HEK293 (cell line): ENCODE measurements around the gene KCNQ1.
A peak's percentile ranks its signal among the peaks of the same experiment; 100 is the strongest.

ENCODE experiments used
- CTCF ChIA-PET: fragments of 350-600 bp; formaldehyde crosslinking; extraction: SDS; loops from one replicate; lab custom pipeline; 2021; ENCODE audit warnings: antibody characterized with exemption; lab: Yijun Ruan, JAX
- POLR2A ChIA-PET: fragments of 300-600 bp; formaldehyde crosslinking; extraction: SDS; loops from one replicate; lab custom pipeline; 2020; ENCODE audit warnings: antibody characterized with exemption, inconsistent platforms; lab: Yijun Ruan, JAX
- H3K27ac ChIP-seq: fragments of 200-500 bp; sonication (Bioruptor generic); 2 replicates; pipeline ENCODE4 v1.5.1; 2014; ENCODE audit warnings: low read depth, low read length, control low read depth, inconsistent platforms; ENCODE audit errors: extremely low read depth
- H3K36me3 ChIP-seq, 2 experiments: fragments of 200-500 bp in 1 of 2; sonication (Bioruptor generic) in 1 of 2; 1 replicate in 1 of 2; 2 replicates in 1 of 2; pipeline ENCODE4 v1.5.1; 2014 to 2017; ENCODE audit warnings: inconsistent platforms in 2 of 2, low read length in 2 of 2; ENCODE audit not compliant: control insufficient read depth in 2 of 2, insufficient read depth in 1 of 2
- H3K4me1 ChIP-seq: fragments of 200-500 bp; sonication (Bioruptor generic); 2 replicates; pipeline ENCODE4 v1.5.1; 2014; ENCODE audit warnings: mild to moderate bottlenecking, low read length, inconsistent platforms; ENCODE audit not compliant: control insufficient read depth, insufficient read depth
- H3K4me3 ChIP-seq: 2 replicates; pipeline ENCODE4 v1.5.1; 2011; ENCODE audit warnings: low read depth, mild to moderate bottlenecking, control low read depth, low read length, moderate library complexity
- H3K9me3 ChIP-seq: fragments of 200-500 bp; sonication (Bioruptor generic); 2 replicates; pipeline ENCODE4 v1.5.1; 2014; ENCODE audit warnings: low read depth, low read length, inconsistent platforms; ENCODE audit not compliant: control insufficient read depth, insufficient read depth
- BCL6B ChIP-seq: fragments of 450-650 bp; formaldehyde crosslinking; IDR thresholded peaks from 2 replicates; pipeline ENCODE4 v1.5.1; 2017; ENCODE audit warnings: missing biosample characterization, missing genetic modification characterization
- ELK4 ChIP-seq: IDR thresholded peaks from 2 replicates; pipeline ENCODE4 v1.6.1; 2011; ENCODE audit warnings: mild to moderate bottlenecking, low read depth, low read length, borderline replicate concordance
- KLF16 ChIP-seq: fragments of 450-650 bp; formaldehyde crosslinking; IDR thresholded peaks from 2 replicates; pipeline ENCODE4 v1.5.1; 2017; ENCODE audit warnings: missing biosample characterization, missing genetic modification characterization
- ZBTB10 ChIP-seq: fragments of 450-650 bp; formaldehyde crosslinking; IDR thresholded peaks from 2 replicates; pipeline ENCODE4 v1.5.1; 2016; ENCODE audit warnings: missing biosample characterization, missing genetic modification characterization
- ZBTB48 ChIP-seq: fragments of 450-650 bp; formaldehyde crosslinking; IDR thresholded peaks from 2 replicates; pipeline ENCODE4 v1.5.1; 2016; ENCODE audit warnings: missing biosample characterization, missing genetic modification characterization
- ZFP3 ChIP-seq: fragments of 450-650 bp; formaldehyde crosslinking; IDR thresholded peaks from 2 replicates; pipeline ENCODE4 v1.5.1; 2016; ENCODE audit warnings: low read depth, missing biosample characterization, missing genetic modification characterization
- ZIC2 ChIP-seq: fragments of 450-650 bp; formaldehyde crosslinking; IDR thresholded peaks from 2 replicates; pipeline ENCODE4 v1.5.1; 2016; ENCODE audit warnings: missing biosample characterization, missing genetic modification characterization
- ZNF280C ChIP-seq: fragments of 450-650 bp; formaldehyde crosslinking; IDR thresholded peaks from 2 replicates; pipeline ENCODE4 v1.5.1; 2016; ENCODE audit warnings: missing biosample characterization, missing genetic modification characterization
- ZNF37A ChIP-seq: fragments of 450-650 bp; IDR thresholded peaks from 2 replicates; pipeline ENCODE4 v1.5.1; 2018; ENCODE audit warnings: missing biosample characterization, missing genetic modification characterization
- ZNF398 ChIP-seq: fragments of 450-650 bp; formaldehyde crosslinking; IDR thresholded peaks from 2 replicates; pipeline ENCODE4 v1.5.1; 2017; ENCODE audit warnings: missing biosample characterization, missing genetic modification characterization
- ZNF530 ChIP-seq: fragments of 450-650 bp; formaldehyde crosslinking; IDR thresholded peaks from 2 replicates; pipeline ENCODE4 v1.5.1; 2016; ENCODE audit warnings: low read depth, missing biosample characterization, missing genetic modification characterization
- ZNF585B ChIP-seq: fragments of 450-650 bp; formaldehyde crosslinking; IDR thresholded peaks from 2 replicates; pipeline ENCODE4 v1.5.1; 2016; ENCODE audit warnings: missing biosample characterization, missing genetic modification characterization
- ZNF629 ChIP-seq: fragments of 450-650 bp; formaldehyde crosslinking; IDR thresholded peaks from 2 replicates; pipeline ENCODE4 v1.5.1; 2017; ENCODE audit warnings: missing biosample characterization, missing genetic modification characterization
- ZSCAN30 ChIP-seq: fragments of 450-650 bp; IDR thresholded peaks from 2 replicates; pipeline ENCODE4 v1.5.1; 2018; ENCODE audit warnings: missing biosample characterization, mild to moderate bottlenecking, missing genetic modification characterization, moderate library complexity

Gene KCNQ1

GRCh38 chr11:2671748-2672147 is 226.9 kb downstream of the KCNQ1 start:
- Histone ChIP-seq H3K4me1 (no peaks in the 10 kb centered on the region), H3K9me3 (no peaks in the 10 kb centered on the region), H3K4me3 (no peak overlapping the region), H3K27ac (no peak overlapping the region)
- CTCF ChIA-PET: interaction anchor here (0.7 kb wide), 2 partner anchors 124 to 221 kb away, joined by 3 read pairs; no protein-coding TSS in a partner anchor
- TF ChIP-seq ZFP3 (tag by site-specific recombination): no peak
- TF ChIP-seq BCL6B (tag by site-specific recombination): no peak
- no peak for TF ChIP-seq ZNF530 (tag by site-specific recombination)
- TF ChIP-seq ZNF398: no peak
- TF ChIP-seq ZNF629: no peak
- no peak for TF ChIP-seq ZNF280C (tag by site-specific recombination)
- TF ChIP-seq ELK4: no peak
- TF ChIP-seq ZNF37A (tag by site-specific recombination): no peak
- TF ChIP-seq ZBTB48: no peak
- no peak for TF ChIP-seq ZNF585B (tag by site-specific recombination)
- TF ChIP-seq KLF16: no peak
- TF ChIP-seq ZBTB10: no peak
- TF ChIP-seq, all 188 proteins: peak for 0
- POLR2A ChIA-PET: no interaction called here
- peaks cover 0 to 53% of the 10 kb centered on the region in 2 experiments; a peak in 1 of 3 replicates for H3K36me3 ChIP-seq

- CTCF ChIA-PET: interaction anchor here (0.6 to 0.7 kb wide), 2 partner anchors 37 to 220 kb away, joined by 3 read pairs; no protein-coding TSS in a partner anchor
- no peak overlapping the region for H3K27ac ChIP-seq
- H3K36me3 ChIP-seq: peaks cover 0 to 53% of the 10 kb centered on the region in 2 experiments; a peak in 1 of 3 replicates
- POLR2A ChIA-PET: no interaction called here
- H3K9me3 ChIP-seq: no peaks in the 10 kb centered on the region
- TF ChIP-seq ZSCAN30 (no peak), ZIC2 (peak; percentile 28)
- no peaks in the 10 kb centered on the region for H3K4me1 ChIP-seq
- H3K4me3 ChIP-seq: no peak overlapping the region
Observed at GRCh38 chr11:2672553-2673249, 227.9 kb downstream of the KCNQ1 start.
